Measurements from ENCODE around the gene CDC42SE1.
A peak's percentile ranks its signal among the peaks of the same experiment; 100 is the strongest.

- TF ChIP-seq EZH2 (IDR thresholded peaks at IDR 0.05; ENCODE audit: insufficient read depth, low read length): no peak
- TF ChIP-seq CTCF (IDR thresholded peaks at IDR 0.05; ENCODE audit: insufficient read depth, low read depth, low read length): peak; percentile 59
Measured at GRCh38 chr1:151024540-151025146, 34.8 kb downstream of the CDC42SE1 start.

Data from astrocyte (in vitro differentiated cells and primary cell).